HG03469 (cell line): ENCODE results near the gene RNASE1.
"Not testable (repeated sequence)": the region's sequence is repeated elsewhere in the genome, so short reads cannot be mapped to it uniquely, and the experiment has no call there.

ENCODE experiments used
- ATAC-seq: cut with Tn5 transposase; IDR thresholded peaks from one replicate; pipeline ENCODE4 v1.9.1; 2021; ENCODE audit warnings: mild to moderate bottlenecking, moderate library complexity, moderate number of reproducible peaks; ENCODE audit not compliant: unreplicated experiment

The RNASE1 gene

DNA sequence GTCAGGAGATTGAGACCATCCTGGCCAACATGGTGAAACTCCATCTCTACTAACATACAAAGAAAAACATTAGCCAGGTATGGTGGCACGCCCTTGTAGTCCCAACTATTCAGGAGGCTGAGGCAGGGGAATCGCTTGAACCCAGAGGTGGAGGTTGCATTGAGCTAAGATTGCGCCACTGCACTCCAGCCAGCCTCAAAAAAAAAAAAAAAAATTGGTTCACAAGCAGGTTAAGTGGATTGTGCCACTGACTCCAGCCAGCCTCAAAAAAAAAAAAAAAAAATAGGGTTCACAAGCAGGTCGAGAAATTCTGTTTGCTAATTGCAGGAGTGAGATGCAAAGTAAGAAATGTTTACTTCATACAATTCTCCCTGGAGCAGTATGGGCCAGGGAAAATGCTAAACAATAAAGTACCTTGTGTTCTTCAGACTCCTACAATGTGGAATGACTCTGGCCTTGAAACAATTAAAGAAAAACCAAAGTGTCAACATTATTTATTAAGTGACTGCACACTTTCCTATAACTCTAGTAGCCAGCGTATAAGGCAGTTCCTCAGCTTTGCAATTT is 28.3 kb downstream of the RNASE1 start:
- ATAC-seq = no peak

- ATAC-seq = no peak
These were observed 30.0 kb downstream of the RNASE1 start for GRCh38 chr14:20772650-20773049.

DNA sequence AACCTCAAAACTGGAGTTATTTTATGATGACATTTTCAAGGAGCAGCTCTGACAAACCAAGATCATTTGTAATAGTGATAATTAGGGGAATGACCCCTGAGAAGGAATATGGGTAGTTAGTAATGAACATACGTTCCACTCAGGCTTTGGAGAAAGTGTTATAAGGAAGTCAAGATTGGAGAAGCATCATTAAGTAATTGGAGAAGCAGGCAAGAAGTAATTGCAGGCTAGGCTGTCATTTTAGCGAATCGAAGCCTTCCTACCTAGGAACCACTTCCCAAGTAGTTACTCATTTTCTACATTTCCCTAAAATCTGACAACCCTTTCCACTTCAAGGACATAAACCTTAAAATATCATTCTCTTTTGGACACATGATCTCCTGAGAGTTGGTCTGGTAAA is 33.2 kb downstream of the RNASE1 start:
- ATAC-seq = no peak

- ATAC-seq = no peak
These were observed 34.1 kb downstream of the RNASE1 start for GRCh38 chr14:20768593-20768892.

GRCh38 chr14:20760950-20761349 is 41.7 kb downstream of the RNASE1 start:
- ATAC-seq = no peak

- not testable (repeated sequence) for ATAC-seq
These were observed 43.2 kb downstream of the RNASE1 start for GRCh38 chr14:20759465-20759864.

DNA sequence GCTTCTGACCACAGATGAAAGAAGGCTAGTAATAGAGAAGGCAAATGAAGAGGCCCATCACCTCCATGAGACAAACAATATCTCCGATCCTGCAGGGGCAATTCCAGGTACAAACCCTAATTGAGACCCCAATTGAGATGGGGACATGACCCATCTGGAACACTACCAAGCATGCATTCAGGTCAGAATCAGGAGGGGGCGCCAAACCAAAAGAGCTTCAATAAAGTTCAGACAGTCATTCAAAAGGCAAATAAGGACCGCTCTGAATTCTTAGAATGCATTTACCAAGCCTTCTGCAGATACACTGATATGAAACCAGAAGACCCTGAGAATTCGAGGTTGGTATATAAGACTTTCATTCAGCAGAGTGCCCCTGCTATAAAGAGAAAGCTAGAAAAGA is 44.7 kb downstream of the RNASE1 start:
- ATAC-seq = no peak

GRCh38 chr14:20755037-20755436 is 47.6 kb downstream of the RNASE1 start:
- ATAC-seq = no peak

- ATAC-seq = no peak
These were observed 48.3 kb downstream of the RNASE1 start for GRCh38 chr14:20754308-20754707.

GRCh38 chr14:20751963-20752562 is 50.6 kb downstream of the RNASE1 start:
- ATAC-seq = no peak
